ENCODE measurements around the gene HK2.

GRCh38 chr2:74902281-74902860 is 68.4 kb downstream of the HK2 start:
- TF ChIP-seq POLR2AphosphoS5 (IDR thresholded peaks at IDR 0.05; ENCODE audit: low read depth) = no peak
- no peak for TF ChIP-seq CTCF (IDR thresholded peaks at IDR 0.05; ENCODE audit: insufficient read depth, low read length)
- TF ChIP-seq SPI1 (IDR thresholded peaks at IDR 0.05; ENCODE audit: borderline replicate concordance, low read depth) = no peak
